ENCODE results near the gene CGB2. TPM values are rescaled to one million over a fixed set of nuclear protein-coding genes. Genes with fewer than 3 reads are reported as not detected.

CGB2 gene
- total and polyA plus RNA-seq, 4 donors = 0.58 TPM; not detected in 3

GRCh38 chr19:48989701-48990291 lies 41.9 kb upstream of the CGB2 start:
- Histone ChIP-seq H3K9me3 (ENCODE audit: control insufficient read depth in 4 of 4, insufficient read depth in 3 of 4, low read length in 3 of 4) (no peaks in the 10 kb centered on the region), H3K4me3 (no peak overlapping the region), H3K27me3 (ENCODE audit: control insufficient read depth in 3 of 3, insufficient read depth in 3 of 3, low read length in 2 of 3) (no peaks in the 10 kb centered on the region), H3K27ac (ENCODE audit: low read depth in 1 of 2, low read length in 1 of 2) (peak overlapping the region in 1 of 2 donors; percentile 96), H3K4me1 (ENCODE audit: control insufficient read depth in 5 of 5, insufficient read depth in 5 of 5, low read length in 5 of 5) (peaks cover 4 to 19% (median 10%) of the 10 kb centered on the region in 5 donors), H3K9ac (ENCODE audit: insufficient read depth in 1 of 2, low read length in 2 of 2) (no peak overlapping the region), H3K36me3 (ENCODE audit: control insufficient read depth in 4 of 4, insufficient read depth in 4 of 4, low read length in 4 of 4) (peaks cover 5 to 36% (median 23%) of the 10 kb centered on the region in 4 donors)
- no peak for DNase-seq
- ATAC-seq (ENCODE audit: insufficient read depth, low FRiP score) = no peak
- WGBS, 2 donors = 81 to 92% methylated on average over 17 of the region's 17 CpGs
- no peak for TF ChIP-seq CTCF (IDR thresholded peaks at IDR 0.05; ENCODE audit: control extremely low read depth, extremely low read depth)

GRCh38 chr19:48990400-48990799 lies 41.3 kb upstream of the CGB2 start:
- Histone ChIP-seq H3K4me3 (no peak overlapping the region), H3K9me3 (ENCODE audit: control insufficient read depth in 4 of 4, insufficient read depth in 3 of 4, low read length in 3 of 4) (no peaks in the 10 kb centered on the region), H3K9ac (ENCODE audit: insufficient read depth in 1 of 2, low read length in 2 of 2) (no peak overlapping the region), H3K27me3 (ENCODE audit: control insufficient read depth in 3 of 3, insufficient read depth in 3 of 3, low read length in 2 of 3) (no peaks in the 10 kb centered on the region), H3K27ac (ENCODE audit: low read depth in 1 of 2, low read length in 1 of 2) (peak overlapping the region in 1 of 2 donors; percentile 96), H3K4me1 (ENCODE audit: control insufficient read depth in 5 of 5, insufficient read depth in 5 of 5, low read length in 5 of 5) (peaks cover 4 to 22% (median 10%) of the 10 kb centered on the region in 5 donors), H3K36me3 (ENCODE audit: control insufficient read depth in 4 of 4, insufficient read depth in 4 of 4, low read length in 4 of 4) (peaks cover 0 to 30% (median 17%) of the 10 kb centered on the region in 4 donors)
- ATAC-seq (ENCODE audit: insufficient read depth, low FRiP score) = no peak
- WGBS, 2 donors = 68 to 81% methylated on average over 4 of the region's 4 CpGs
- no peak for DNase-seq
- TF ChIP-seq CTCF (IDR thresholded peaks at IDR 0.05; ENCODE audit: control extremely low read depth, extremely low read depth) = no peak

- Histone ChIP-seq H3K9me3 (ENCODE audit: control insufficient read depth in 4 of 4, insufficient read depth in 3 of 4, low read length in 3 of 4) (no peaks in the 10 kb centered on the region), H3K27ac (ENCODE audit: low read depth in 1 of 2, low read length in 1 of 2) (peak overlapping the region in 1 of 2 donors; percentile 96), H3K27me3 (ENCODE audit: control insufficient read depth in 3 of 3, insufficient read depth in 3 of 3, low read length in 2 of 3) (no peaks in the 10 kb centered on the region), H3K36me3 (ENCODE audit: control insufficient read depth in 4 of 4, insufficient read depth in 4 of 4, low read length in 4 of 4) (peaks cover 0 to 25% (median 12%) of the 10 kb centered on the region in 4 donors), H3K4me3 (no peak overlapping the region), H3K4me1 (ENCODE audit: control insufficient read depth in 5 of 5, insufficient read depth in 5 of 5, low read length in 5 of 5) (peaks cover 4 to 22% (median 10%) of the 10 kb centered on the region in 5 donors), H3K9ac (ENCODE audit: insufficient read depth in 1 of 2, low read length in 2 of 2) (no peak overlapping the region)
- no peak for ATAC-seq (ENCODE audit: insufficient read depth, low FRiP score)
- DNase-seq = no peak
- TF ChIP-seq CTCF (IDR thresholded peaks at IDR 0.05; ENCODE audit: control extremely low read depth, extremely low read depth) = no peak
- WGBS, 2 donors = 86 to 91% methylated on average over 22 of the region's 22 CpGs
These were observed 40.6 kb upstream of the CGB2 start for GRCh38 chr19:48991011-48991609.

All from lung (tissue), 12 donors.